ENCODE results near the gene ITPK1.
A peak's percentile ranks its signal among the peaks of the same experiment; 100 is the strongest.

The ITPK1 gene

GRCh38 chr14:93044556-93044955 lies 71.2 kb downstream of the ITPK1 start:
- DNase-seq (ENCODE audit: low read depth): no peak

GRCh38 chr14:93044121-93044520 lies 71.6 kb downstream of the ITPK1 start:
- no peak for DNase-seq (ENCODE audit: low read depth)

GRCh38 chr14:93042968-93043940 lies 72.5 kb downstream of the ITPK1 start:
- DNase-seq (ENCODE audit: low read depth): peak; percentile 91

DNA sequence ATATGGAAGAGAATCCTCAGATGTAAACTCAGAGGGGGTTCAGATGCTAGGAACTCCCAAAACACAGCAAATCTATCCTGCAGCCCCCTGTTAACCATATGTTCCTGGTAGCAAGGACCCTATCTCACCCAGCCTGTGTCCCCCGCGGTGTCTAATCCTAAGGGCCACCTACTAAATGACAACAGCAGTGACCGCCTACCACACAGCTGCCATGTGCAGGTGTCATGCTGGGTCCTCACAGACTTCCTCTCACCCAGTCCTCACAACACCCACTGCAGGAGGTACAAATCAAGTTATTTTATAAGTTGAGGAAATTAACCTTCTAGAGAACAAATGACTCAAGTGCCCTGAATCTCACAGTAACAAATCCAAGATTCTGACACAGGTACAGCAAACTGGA lies 73.9 kb downstream of the ITPK1 start:
- no peak for DNase-seq (ENCODE audit: low read depth)

GRCh38 chr14:93040982-93041381 lies 74.7 kb downstream of the ITPK1 start:
- DNase-seq (ENCODE audit: low read depth): no peak

GRCh38 chr14:93040443-93040842 lies 75.3 kb downstream of the ITPK1 start:
- DNase-seq (ENCODE audit: low read depth): no peak

DNA sequence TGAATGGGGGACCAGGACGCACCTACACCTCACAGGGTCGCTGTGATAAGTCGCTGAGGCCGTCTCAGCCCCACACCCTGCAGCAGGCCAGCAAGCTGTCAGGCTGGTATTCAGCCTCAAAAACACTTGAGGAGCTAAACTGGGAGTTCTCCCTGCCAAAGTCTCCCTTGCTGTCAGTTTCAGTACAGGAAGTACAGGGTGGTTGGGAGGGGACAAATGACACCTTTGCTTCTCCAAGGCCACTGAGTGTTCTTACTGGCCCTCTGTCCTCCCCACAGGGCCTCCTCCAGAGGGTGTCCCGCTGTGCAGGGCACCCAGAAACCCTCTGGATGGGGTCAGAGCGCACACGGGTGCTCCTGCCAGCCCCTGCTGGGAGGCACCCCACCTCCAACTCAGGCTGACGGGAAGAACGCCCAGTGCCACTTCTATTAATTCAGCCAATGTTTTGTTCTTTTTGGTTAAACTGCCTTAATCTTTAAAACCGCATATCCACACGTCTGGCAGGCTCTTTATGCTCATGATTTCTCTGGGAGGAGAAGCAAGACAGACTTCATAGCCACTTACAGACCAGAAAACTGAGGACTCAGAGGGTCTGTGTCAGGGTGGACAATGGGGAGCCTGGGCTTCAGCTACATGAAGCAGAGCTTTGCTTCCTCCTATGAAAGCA lies 75.9 kb downstream of the ITPK1 start:
- no peak for DNase-seq (ENCODE audit: low read depth)

DNA sequence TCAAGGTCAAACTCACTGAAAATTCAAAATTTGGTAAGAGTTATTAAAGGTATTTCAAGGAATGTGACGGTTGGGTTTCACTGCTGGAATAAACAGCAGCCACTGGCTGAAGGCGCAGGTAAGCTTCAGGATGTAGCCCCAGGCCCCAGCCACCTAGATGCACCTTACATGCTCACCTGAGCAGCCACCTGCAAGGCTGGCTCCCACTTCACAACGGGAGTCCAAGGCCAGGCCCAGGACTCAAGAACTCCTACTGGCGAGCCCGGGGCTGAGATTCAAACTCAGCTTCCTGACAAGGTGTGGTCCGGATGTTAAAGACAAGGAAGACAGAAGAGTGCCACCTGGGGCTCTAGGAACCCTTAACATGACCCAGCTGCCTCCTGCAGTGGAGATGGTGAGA lies 78.4 kb downstream of the ITPK1 start:
- DNase-seq (ENCODE audit: low read depth): no peak

DNA sequence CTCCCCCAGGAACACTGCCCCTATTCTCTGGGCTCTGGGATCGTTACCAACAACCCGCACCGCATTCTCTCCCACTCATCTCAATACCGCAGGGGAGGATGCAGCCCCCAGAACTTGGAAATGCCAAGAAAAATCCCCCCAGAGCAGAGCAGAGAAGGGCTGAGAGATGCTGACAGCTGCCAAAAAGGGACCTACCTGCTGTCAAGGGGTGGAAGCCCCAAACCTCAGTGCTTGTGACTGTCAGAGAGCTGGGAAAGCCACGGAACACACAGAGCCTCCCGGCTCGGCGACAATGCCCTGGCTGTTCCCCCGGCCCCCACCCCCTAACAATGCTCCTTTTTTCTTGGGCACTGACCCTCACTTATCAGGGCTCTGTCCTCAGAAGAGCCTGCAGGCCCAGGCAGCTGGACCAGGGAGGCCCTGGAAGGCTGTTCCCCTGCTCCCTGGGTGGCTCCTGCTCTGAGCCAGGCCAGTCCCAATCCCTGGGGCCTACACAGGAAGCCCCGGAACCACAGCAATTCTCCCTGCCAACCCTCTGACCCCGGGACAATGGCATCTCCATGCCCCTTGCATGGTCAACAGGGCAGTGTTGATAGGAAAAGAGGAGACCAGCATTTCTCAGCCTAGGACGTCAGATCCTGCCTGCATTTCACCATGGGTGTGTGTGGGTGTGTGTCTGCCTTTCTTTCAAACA lies 78.9 kb downstream of the ITPK1 start:
- DNase-seq (ENCODE audit: low read depth): no peak

- DNase-seq (ENCODE audit: low read depth): peak; percentile 48
Observed at GRCh38 chr14:93035917-93036651, 79.6 kb downstream of the ITPK1 start.

DNA sequence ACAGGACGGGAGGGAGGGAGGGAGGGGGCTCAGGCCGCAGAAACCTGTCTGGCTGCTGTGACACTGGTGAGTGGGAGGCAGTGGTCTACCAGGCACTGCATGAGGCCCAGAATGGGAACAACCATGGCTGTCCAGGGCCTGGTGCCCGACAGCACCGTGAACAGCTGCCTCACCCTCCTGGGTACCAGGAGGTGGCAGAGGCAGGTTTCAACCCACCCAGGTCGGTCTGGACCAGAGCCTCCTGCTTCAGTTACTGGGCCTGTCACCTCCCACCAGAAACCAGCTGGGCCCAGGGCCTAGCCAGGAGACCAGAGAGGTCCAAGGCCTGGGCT lies 80.2 kb downstream of the ITPK1 start:
- DNase-seq (ENCODE audit: low read depth): no peak

DNA sequence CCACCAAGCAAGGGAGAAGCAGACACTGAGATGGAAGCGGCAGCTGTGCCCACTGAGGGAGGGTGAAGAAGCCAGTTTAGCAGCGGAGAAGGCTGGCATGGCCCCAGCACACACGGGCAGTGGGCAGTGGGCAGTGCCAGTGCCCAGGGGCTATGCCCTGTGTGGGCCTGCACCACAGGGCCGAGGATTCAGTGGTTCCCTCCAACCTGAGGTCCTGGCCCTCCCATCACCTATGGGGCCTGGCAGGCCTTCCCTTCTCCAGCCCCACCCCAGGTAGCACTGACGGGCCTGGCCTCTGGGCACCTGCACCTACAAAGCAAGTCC lies 81.1 kb downstream of the ITPK1 start:
- no peak for DNase-seq (ENCODE audit: low read depth)

GRCh38 chr14:93033983-93034670 lies 81.6 kb downstream of the ITPK1 start:
- no peak for DNase-seq (ENCODE audit: low read depth)

- DNase-seq (ENCODE audit: low read depth): no peak
Observed at GRCh38 chr14:93033084-93033982, 82.4 kb downstream of the ITPK1 start.

DNA sequence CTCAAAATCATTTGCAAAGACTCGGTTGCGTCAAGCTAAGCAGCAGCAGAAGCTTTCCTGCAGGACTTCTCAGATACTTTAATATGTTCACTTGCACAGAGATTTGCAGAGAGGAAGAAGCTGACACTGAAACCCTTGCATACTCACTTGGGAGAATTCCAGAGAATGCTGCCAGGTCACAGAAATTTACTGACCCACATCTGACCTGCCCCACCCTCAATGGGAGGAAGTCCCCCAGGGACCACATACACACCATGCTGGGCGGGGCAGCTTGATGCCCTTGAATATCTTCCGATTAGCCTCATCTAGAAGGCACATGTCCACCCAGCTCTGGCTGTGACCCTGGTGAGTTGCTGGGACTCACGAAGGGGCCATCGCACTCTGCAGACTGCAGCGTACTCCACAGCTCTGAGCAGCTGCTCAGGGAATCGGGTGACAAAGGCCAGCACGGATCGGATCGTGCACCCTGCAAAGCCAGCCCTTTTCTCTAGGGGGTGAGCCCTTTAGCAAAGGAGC lies 83.2 kb downstream of the ITPK1 start:
- DNase-seq (ENCODE audit: low read depth): no peak

DNA sequence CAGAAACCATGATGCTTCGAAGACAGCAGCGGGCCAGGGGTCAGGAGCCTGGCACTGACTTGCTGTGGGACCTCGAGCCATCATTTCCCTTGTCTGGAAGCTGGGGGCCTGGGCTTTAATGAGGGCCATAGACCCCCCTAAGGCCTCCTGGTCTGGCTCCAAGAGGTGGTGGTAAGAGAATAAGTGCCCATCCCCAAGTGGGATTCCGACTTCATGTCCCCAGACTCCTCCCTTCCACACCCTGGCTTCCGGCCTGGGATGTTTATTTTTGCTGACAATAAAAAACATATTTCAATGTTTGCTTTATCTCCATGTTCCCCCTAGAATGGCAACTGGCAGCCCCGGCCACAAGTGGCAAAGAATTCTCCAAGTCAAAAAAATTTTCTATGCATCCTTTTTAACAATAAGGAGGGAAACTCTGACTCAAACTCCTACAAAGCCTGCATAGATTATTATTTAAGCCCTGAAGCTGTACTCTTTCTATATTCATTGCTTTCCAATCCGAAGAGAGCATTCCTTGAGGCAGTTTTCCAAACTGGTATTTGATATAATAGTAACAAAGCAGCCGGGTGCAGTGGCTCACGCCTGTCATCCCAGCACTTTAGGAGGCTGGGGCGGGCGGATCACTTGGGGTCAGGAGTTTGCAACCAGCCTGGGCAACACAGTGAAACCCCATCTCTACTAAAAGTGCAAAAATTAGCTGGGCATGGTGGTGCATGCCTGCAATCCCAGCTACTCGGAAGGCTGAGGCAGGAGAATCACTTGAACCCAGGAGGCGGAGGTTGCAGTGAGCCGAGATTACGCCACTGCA lies 84.0 kb downstream of the ITPK1 start:
- no peak for DNase-seq (ENCODE audit: low read depth)

GRCh38 chr14:93030761-93031160 lies 85.0 kb downstream of the ITPK1 start:
- DNase-seq (ENCODE audit: low read depth): no peak

GRCh38 chr14:93029911-93030508 lies 85.7 kb downstream of the ITPK1 start:
- DNase-seq (ENCODE audit: low read depth): peak; percentile 26

- DNase-seq (ENCODE audit: low read depth): no peak
Observed at GRCh38 chr14:93029417-93029816, 86.3 kb downstream of the ITPK1 start.

Data from EH (cell line).